GM12801 (cell line): Measurements from ENCODE around the gene RNF181.

Experiments
- TF ChIP-seq, protein P1 (sequence below): IDR thresholded peaks from one replicate; pipeline ENCODE4 v1.5.1; 2011; ENCODE audit warnings: control low read depth; ENCODE audit not compliant: insufficient read length; ENCODE audit errors: extremely low read depth

Gene RNF181

DNA sequence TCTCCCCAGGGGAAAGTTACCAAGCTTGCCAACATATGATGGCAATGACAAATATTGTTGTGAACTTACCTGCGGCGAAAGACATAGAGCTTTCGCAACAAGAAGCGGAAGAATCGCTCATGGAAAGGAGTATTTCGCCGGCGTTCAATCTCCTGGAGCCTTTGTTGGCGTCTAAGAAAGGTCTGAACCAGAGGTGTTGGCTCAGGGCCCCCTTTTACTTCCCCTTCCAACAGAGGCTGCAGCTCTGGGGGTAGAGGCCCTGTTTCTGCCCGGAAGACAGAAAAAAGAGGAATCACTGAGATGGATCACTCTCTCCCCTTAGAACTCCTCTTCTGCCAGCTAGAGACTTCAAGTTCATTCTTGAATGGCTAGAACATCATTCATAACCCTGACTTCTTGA, 45.1 kb upstream of the RNF181 start:
- TF ChIP-seq, protein P1, sequence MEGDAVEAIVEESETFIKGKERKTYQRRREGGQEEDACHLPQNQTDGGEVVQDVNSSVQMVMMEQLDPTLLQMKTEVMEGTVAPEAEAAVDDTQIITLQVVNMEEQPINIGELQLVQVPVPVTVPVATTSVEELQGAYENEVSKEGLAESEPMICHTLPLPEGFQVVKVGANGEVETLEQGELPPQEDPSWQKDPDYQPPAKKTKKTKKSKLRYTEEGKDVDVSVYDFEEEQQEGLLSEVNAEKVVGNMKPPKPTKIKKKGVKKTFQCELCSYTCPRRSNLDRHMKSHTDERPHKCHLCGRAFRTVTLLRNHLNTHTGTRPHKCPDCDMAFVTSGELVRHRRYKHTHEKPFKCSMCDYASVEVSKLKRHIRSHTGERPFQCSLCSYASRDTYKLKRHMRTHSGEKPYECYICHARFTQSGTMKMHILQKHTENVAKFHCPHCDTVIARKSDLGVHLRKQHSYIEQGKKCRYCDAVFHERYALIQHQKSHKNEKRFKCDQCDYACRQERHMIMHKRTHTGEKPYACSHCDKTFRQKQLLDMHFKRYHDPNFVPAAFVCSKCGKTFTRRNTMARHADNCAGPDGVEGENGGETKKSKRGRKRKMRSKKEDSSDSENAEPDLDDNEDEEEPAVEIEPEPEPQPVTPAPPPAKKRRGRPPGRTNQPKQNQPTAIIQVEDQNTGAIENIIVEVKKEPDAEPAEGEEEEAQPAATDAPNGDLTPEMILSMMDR: no peak

GRCh38 chr2:85551698-85552678, 43.6 kb upstream of the RNF181 start:
- TF ChIP-seq, protein P1: peak; percentile 93

DNA sequence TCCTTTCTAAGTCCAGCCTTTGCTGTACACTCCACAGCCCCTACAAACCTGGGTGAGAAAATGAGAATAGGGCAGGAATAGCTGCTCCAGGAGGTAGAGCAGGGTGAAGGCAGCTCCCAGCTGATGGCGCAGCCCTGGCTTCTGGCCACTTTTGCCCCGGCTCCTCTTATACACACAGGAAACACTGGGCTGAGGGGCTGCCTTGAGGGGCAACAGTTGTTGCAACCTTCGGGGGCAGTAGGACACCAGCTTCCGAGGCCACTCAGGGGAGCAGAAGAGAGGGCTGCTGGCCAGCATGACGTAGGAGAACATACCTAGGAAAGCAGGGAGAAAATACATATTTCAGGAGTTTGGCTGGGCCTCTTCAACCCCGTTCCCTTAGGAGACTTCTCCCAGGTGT, 42.4 kb upstream of the RNF181 start:
- TF ChIP-seq, protein P1: no peak

DNA sequence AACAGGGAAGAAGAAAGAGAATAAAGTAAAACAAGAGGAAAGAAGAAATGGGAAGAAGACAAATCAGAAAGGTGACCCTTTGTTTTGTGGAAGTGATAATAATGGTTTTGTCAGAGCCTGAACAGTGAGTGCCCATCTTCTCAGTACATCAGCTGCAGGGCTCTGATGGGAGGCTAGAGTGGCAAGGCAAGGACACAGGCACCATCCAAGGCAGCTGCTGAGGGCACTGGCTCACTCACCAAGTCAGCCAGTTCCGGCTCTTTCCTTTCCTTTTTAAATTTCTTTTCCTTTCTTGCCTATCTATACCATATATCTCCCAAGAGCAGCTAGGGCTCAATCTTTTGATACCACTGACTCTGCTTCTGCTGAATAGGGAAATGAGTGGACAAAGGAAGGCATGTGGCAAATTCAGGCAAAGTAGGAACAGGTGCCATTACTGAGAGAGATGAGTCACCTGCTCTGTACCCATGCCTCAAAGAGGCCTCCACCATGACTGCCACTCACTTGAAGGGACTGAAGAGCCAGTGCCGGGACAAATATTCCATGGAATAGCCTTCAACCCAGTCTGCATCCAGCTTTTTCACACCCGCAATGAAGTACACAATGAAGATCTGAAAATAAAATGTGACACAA, 40.4 kb upstream of the RNF181 start:
- TF ChIP-seq, protein P1: no peak

DNA sequence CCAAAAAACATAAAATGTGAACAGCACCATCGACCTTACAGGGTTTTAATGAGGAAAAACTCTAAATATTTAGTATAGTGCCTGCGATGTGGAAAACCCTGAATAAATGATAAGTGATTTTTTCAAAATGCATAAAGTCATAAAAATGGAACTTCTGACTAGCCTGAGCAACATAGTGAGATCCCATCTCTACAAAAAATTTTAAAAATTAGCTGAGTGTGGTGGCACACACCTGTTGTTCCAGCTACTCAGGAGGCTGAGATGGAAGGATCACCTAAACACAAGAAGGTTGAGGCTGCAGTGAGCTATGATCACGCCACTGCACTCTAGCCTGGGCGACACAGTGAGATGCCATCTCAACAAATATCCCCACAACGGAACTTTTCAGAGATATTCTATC, 38.4 kb upstream of the RNF181 start:
- TF ChIP-seq, protein P1: no peak

DNA sequence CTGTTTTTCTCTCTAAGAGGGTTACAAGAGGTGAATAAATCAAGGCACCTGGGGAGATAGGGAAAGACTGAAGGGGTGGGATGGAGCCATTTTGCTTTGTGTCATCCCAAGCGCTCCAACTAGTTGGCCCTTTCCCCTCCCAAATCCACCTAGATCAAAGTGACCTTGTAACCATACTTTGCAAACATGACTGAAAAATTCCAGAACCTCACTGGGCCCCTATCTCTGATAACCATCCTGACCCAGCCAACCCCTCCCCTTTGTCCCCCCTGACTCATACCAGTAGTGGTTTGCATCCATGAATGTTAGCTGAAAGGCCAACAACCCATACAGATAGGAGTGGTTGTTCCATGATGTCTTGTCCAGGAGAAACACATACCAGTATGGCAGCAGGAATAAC, 37.4 kb upstream of the RNF181 start:
- TF ChIP-seq, protein P1: no peak

- TF ChIP-seq, protein P1: no peak
Measured at GRCh38 chr2:85560812-85561279, 34.7 kb upstream of the RNF181 start.
